Measurements from ENCODE around the gene FAM184A. TPM values are rescaled to one million over a fixed set of nuclear protein-coding genes. Genes with fewer than 3 reads are reported as not detected.

Gene FAM184A
- polyA plus RNA-seq, 2 of the 4 experiments (the other 2 are of a cell fraction): 0.06 TPM; not detected in 1

DNA sequence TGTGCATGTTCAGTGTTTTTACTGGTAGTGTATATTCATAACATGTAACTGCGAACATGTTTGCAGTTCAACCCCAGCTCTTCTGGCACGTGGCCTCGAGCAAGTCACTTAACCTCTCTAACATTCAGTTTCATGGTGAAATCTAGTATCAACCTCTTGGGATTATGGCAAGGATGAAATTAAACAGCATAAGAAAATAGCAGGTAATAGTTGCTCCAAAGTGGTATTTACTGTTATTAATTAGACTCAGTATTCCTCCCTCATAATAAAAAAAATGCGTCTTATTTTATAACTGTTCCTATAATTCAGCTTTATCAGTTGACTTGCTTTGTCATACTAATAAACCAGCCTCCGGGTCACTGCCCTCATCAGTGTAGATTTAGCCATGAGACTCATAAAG is 15.0 kb downstream of the FAM184A start:
- no peak overlapping the region for H3K4me3 ChIP-seq
- 31% methylated on average over 5 of the region's 5 CpGs for WGBS (ENCODE audit: missing lambda C conversion rate)
- FAIRE-seq: no peak
- H3K27ac ChIP-seq: no peak overlapping the region
- H3K4me2 ChIP-seq: no peak overlapping the region
- CTCF ChIA-PET: interaction anchor here (1.4 kb wide), 1 partner anchor 11 kb away, joined by 3 read pairs; no protein-coding TSS in a partner anchor
- POLR2A ChIA-PET: no interaction called here
- DNase-seq (ENCODE audit: low read depth in 1 of 2, low spot score in 1 of 2): no peak
- ATAC-seq: no peak
- TF ChIP-seq, protein P1, sequence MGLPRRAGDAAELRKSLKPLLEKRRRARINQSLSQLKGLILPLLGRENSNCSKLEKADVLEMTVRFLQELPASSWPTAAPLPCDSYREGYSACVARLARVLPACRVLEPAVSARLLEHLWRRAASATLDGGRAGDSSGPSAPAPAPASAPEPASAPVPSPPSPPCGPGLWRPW (IDR thresholded peaks at IDR 0.05): no peak
- TF ChIP-seq CEBPB (IDR thresholded peaks at IDR 0.05) (no peak), JUNB (IDR thresholded peaks at IDR 0.05) (no peak), NPAS2 (CRISPR knock-in tag; IDR thresholded peaks at IDR 0.05; ENCODE audit: borderline replicate concordance) (no peak), EHF (CRISPR knock-in tag; IDR thresholded peaks at IDR 0.05) (no peak), TFCP2L1 (CRISPR knock-in tag; IDR thresholded peaks at IDR 0.05) (no peak), POLR2AphosphoS2 (conservative IDR thresholded peaks at IDR 0.05; ENCODE audit: low read length) (no peak), EP300 (IDR thresholded peaks at IDR 0.05) (no peak), MAZ (IDR thresholded peaks at IDR 0.05; ENCODE audit: borderline replicate concordance, low read depth, low read length) (no peak), FOXS1 (CRISPR knock-in tag; IDR thresholded peaks at IDR 0.05) (no peak), CHD4 (IDR thresholded peaks at IDR 0.05; ENCODE audit: borderline replicate concordance) (no peak), MAFK (IDR thresholded peaks at IDR 0.05; ENCODE audit: partially characterized antibody) (no peak), RNF2 (IDR thresholded peaks at IDR 0.05; ENCODE audit: borderline replicate concordance, low read depth) (no peak), RFX5 (IDR thresholded peaks at IDR 0.05) (no peak), ZFP36 (IDR thresholded peaks at IDR 0.05; ENCODE audit: borderline replicate concordance, partially characterized antibody) (no peak)
- TF ChIP-seq, protein P2, sequence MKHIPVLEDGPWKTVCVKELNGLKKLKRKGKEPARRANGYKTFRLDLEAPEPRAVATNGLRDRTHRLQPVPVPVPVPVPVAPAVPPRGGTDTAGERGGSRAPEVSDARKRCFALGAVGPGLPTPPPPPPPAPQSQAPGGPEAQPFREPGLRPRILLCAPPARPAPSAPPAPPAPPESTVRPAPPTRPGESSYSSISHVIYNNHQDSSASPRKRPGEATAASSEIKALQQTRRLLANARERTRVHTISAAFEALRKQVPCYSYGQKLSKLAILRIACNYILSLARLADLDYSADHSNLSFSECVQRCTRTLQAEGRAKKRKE (CRISPR knock-in tag; IDR thresholded peaks at IDR 0.05; ENCODE audit: low read depth): no peak
- TF ChIP-seq, protein P3, sequence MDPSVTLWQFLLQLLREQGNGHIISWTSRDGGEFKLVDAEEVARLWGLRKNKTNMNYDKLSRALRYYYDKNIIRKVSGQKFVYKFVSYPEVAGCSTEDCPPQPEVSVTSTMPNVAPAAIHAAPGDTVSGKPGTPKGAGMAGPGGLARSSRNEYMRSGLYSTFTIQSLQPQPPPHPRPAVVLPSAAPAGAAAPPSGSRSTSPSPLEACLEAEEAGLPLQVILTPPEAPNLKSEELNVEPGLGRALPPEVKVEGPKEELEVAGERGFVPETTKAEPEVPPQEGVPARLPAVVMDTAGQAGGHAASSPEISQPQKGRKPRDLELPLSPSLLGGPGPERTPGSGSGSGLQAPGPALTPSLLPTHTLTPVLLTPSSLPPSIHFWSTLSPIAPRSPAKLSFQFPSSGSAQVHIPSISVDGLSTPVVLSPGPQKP (IDR thresholded peaks at IDR 0.05; ENCODE audit: low read depth, low read length): no peak
- TF ChIP-seq, protein P4, sequence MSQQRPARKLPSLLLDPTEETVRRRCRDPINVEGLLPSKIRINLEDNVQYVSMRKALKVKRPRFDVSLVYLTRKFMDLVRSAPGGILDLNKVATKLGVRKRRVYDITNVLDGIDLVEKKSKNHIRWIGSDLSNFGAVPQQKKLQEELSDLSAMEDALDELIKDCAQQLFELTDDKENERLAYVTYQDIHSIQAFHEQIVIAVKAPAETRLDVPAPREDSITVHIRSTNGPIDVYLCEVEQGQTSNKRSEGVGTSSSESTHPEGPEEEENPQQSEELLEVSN (IDR thresholded peaks at IDR 0.05; ENCODE audit: borderline replicate concordance, low read depth): no peak
- TF ChIP-seq, protein P5, sequence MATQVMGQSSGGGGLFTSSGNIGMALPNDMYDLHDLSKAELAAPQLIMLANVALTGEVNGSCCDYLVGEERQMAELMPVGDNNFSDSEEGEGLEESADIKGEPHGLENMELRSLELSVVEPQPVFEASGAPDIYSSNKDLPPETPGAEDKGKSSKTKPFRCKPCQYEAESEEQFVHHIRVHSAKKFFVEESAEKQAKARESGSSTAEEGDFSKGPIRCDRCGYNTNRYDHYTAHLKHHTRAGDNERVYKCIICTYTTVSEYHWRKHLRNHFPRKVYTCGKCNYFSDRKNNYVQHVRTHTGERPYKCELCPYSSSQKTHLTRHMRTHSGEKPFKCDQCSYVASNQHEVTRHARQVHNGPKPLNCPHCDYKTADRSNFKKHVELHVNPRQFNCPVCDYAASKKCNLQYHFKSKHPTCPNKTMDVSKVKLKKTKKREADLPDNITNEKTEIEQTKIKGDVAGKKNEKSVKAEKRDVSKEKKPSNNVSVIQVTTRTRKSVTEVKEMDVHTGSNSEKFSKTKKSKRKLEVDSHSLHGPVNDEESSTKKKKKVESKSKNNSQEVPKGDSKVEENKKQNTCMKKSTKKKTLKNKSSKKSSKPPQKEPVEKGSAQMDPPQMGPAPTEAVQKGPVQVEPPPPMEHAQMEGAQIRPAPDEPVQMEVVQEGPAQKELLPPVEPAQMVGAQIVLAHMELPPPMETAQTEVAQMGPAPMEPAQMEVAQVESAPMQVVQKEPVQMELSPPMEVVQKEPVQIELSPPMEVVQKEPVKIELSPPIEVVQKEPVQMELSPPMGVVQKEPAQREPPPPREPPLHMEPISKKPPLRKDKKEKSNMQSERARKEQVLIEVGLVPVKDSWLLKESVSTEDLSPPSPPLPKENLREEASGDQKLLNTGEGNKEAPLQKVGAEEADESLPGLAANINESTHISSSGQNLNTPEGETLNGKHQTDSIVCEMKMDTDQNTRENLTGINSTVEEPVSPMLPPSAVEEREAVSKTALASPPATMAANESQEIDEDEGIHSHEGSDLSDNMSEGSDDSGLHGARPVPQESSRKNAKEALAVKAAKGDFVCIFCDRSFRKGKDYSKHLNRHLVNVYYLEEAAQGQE (IDR thresholded peaks at IDR 0.05): no peak
- TF ChIP-seq, protein P6, sequence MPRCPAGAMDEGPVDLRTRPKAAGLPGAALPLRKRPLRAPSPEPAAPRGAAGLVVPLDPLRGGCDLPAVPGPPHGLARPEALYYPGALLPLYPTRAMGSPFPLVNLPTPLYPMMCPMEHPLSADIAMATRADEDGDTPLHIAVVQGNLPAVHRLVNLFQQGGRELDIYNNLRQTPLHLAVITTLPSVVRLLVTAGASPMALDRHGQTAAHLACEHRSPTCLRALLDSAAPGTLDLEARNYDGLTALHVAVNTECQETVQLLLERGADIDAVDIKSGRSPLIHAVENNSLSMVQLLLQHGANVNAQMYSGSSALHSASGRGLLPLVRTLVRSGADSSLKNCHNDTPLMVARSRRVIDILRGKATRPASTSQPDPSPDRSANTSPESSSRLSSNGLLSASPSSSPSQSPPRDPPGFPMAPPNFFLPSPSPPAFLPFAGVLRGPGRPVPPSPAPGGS (IDR thresholded peaks at IDR 0.05): no peak
- no peaks in the 10 kb centered on the region for H3K4me1 ChIP-seq
- no peaks in the 10 kb centered on the region for H3K9me3 ChIP-seq

Measured in A549 (cell line).